Testis (tissue), 5 donors: ENCODE measurements around the gene CD1E. TPM values are rescaled to one million over a fixed set of nuclear protein-coding genes. Genes with fewer than 3 reads are reported as not detected.

Experiments used
- DNase-seq: peaks from one replicate; pipeline ENCODE4 v3.0.0-alpha.2; 2019
- H3K27ac ChIP-seq, 2 donors: fragments of 200-600 bp; sonication (generic); one replicate each; pipeline ENCODE4 v1.5.1; 2019
- H3K27me3 ChIP-seq: fragments of 200-600 bp; sonication (generic); one replicate; pipeline ENCODE4 v1.5.1; 2019
- H3K36me3 ChIP-seq: fragments of 200-600 bp; sonication (generic); one replicate; pipeline ENCODE4 v1.5.1; 2017; ENCODE audit warnings: low read depth; ENCODE audit errors: missing control alignments
- H3K4me1 ChIP-seq: fragments of 200-600 bp; sonication (generic); one replicate; pipeline ENCODE4 v1.5.1; 2019
- H3K4me3 ChIP-seq, 2 donors: fragments of 200-600 bp; sonication (generic); one replicate each; pipeline ENCODE4 v1.5.1; 2017 to 2019
- H3K9me3 ChIP-seq: fragments of 200-600 bp; sonication (generic); one replicate; pipeline ENCODE4 v1.5.1; 2017
- POLR2A ChIP-seq: fragments of 450-650 bp; IDR thresholded peaks from one replicate; pipeline ENCODE4 v1.6.1; 2017; ENCODE audit warnings: antibody characterized with exemption, mild to moderate bottlenecking, moderate library complexity
- WGBS, 2 donors: methylation state at CpG; one replicate each; pipeline ENCODE4 v1.1.5; 2018; 5-methylcytosine and 5-hydroxymethylcytosine counted together
- intact Hi-C: fragments of 100-400 bp; cut with DNase I; formaldehyde crosslinking; loops from one replicate; pipeline ENCODE4 v1.15.1; 2023; ENCODE audit warnings: low total_unique reads
- long read RNA-seq, 2 donors: transcript quantifications; one replicate each; lab custom pipeline, GENCODE V29; 2026
- polyA plus RNA-seq: library from polyadenylated mRNA; stranded (reverse); fragments of 350-450 nt; fragmentation: Illumina TruSeq; extraction: RNeasy Lipid Tissue Mini Kit (QIAGEN cat#74804); gene quantifications from one replicate; pipeline ENCODE4 v1.2.3, GENCODE V29; 2014; ENCODE audit warnings: low read depth, low replicate concordance; ENCODE audit not compliant: insufficient read depth
- total RNA-seq, 2 donors: library from RNA; depleted of rRNA; stranded (reverse); fragments of >200 nt; gene quantifications; one replicate each; pipeline ENCODE4 v1.2.3, GENCODE V29; 2016
- TF ChIP-seq, protein P1 (sequence below), 3 experiments: fragments of 450-650 bp in 2 of 3; fragments of 200-600 bp in 1 of 3; sonication (generic) in 1 of 3; IDR thresholded peaks; one replicate each; pipeline ENCODE4 v1.5.1; 2016 to 2019; ENCODE audit warnings: antibody characterized with exemption in 3 of 3, mild to moderate bottlenecking in 2 of 3, moderate library complexity in 1 of 3

CD1E gene
- total RNA-seq (1 to 10 TPM in 1 of 2 donors, under 1 TPM in 1; 0.16 to 1.3 TPM), polyA plus RNA-seq (1.8 TPM)
- long read RNA-seq, donor 1, result 0 reads
- long read RNA-seq, donor 2, result 0 reads

DNA sequence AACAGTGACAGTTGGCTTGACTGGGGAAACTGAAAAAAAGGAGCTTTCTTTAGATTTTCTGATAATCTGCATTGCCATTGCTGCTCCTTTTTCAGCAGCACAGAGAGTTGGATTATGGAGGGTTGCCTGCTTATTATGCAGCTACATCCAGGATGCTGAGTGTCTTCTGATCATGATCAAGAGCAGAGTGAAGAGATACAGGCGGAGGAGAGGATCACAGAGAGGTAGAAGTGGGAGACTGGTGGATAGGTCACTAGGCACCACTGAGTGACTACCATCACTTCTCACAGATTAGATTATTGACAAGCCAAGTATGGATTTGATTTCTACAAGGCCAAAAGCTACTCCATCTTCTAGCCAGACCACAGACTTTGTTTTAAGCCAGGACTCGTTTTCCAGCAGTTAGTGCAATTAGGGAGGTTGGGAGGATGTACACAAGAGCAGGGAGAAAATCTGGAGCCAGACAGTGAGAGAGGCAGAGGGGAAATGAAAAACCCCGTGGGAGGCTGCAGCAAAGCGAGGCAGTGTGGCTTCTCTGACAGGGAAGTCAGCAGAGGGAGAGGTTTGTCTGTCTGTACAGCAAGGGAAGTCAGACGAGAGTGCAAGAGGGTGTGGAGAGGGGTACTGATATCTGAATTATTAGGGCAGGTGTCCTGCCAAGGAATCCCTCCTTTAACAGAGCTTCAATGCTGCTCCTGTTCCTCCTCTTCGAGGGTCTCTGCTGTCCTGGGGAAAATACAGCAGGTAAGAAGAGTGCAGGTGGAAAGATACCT is at the start of gene CD1E:
TSS of gene CD1E (plus strand) at position 592 of the 773 bp plus-strand sequence. CDS start at position 687, 95 bp downstream.
- H3K9me3 ChIP-seq, result no peaks in the 10 kb centered on the region
- TF ChIP-seq, protein P1, sequence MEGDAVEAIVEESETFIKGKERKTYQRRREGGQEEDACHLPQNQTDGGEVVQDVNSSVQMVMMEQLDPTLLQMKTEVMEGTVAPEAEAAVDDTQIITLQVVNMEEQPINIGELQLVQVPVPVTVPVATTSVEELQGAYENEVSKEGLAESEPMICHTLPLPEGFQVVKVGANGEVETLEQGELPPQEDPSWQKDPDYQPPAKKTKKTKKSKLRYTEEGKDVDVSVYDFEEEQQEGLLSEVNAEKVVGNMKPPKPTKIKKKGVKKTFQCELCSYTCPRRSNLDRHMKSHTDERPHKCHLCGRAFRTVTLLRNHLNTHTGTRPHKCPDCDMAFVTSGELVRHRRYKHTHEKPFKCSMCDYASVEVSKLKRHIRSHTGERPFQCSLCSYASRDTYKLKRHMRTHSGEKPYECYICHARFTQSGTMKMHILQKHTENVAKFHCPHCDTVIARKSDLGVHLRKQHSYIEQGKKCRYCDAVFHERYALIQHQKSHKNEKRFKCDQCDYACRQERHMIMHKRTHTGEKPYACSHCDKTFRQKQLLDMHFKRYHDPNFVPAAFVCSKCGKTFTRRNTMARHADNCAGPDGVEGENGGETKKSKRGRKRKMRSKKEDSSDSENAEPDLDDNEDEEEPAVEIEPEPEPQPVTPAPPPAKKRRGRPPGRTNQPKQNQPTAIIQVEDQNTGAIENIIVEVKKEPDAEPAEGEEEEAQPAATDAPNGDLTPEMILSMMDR (IDR thresholded peaks at IDR 0.05), result no peak
- TF ChIP-seq POLR2A, result no peak
- H3K36me3 ChIP-seq, result no peaks in the 10 kb centered on the region
- H3K27ac ChIP-seq, result no peak within 1 kb of the TSS
- no peaks in the 10 kb centered on the region for H3K4me1 ChIP-seq
- H3K4me3 ChIP-seq, result no peak within 1 kb of the TSS
- WGBS, 2 donors, result 42 to 46% methylated on average over 6 of the region's 6 CpGs
- H3K27me3 ChIP-seq, result no peaks in the 10 kb centered on the region
- intact Hi-C loops, result no loop called here
- DNase-seq, result no peak

DNA sequence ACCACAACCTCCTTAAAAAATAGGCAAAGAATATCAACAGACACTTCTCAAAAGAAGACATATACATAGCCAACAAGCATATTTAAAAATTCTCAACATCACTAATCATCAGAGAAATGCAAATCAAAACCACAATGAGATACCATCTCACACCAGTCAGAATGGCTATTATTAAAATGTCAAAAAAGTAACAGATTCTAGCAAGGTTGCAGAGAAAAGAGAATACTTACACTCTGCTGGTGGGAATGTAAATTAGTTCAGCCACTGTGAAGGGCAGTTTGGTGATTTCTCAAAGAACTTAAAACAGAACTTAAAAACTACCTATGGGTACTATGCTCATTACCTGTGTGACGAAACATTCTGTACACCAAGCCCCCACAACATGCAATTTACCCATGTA is 43.1 kb upstream of the CD1E start:
- no peak overlapping the region for H3K4me3 ChIP-seq
- no peaks in the 10 kb centered on the region for H3K36me3 ChIP-seq
- intact Hi-C loops, result no loop called here
- H3K4me1 ChIP-seq, result no peaks in the 10 kb centered on the region
- 82 to 90% methylated on average over 1 of the region's 1 CpG for WGBS, 2 donors
- no peak for DNase-seq
- no peak for TF ChIP-seq POLR2A
- TF ChIP-seq, protein P1 (IDR thresholded peaks at IDR 0.05), result no peak
- H3K27me3 ChIP-seq, result no peaks in the 10 kb centered on the region
- H3K27ac ChIP-seq, result no peak overlapping the region
- no peaks in the 10 kb centered on the region for H3K9me3 ChIP-seq

DNA sequence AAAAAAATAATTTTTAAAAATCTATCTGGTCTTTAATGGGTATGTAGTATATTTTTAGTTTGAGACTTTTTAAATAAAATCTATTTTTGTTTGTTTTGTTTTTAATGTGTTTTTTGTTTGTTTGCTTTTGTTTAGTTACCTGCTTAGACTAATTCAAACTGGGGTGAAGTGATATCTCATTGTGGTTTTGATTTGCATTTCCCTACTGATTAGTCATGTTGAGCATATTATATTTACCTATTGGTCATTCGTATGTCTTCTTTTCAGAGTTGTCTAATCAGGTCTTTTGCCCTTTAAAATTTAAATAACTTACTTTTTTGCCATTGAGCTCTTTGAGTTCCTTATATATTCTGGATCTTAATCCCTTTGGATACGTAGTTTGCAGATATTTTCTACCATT is 42.6 kb upstream of the CD1E start:
- intact Hi-C loops, result no loop called here
- 75 to 80% methylated on average over 2 of the region's 2 CpGs for WGBS, 2 donors

DNA sequence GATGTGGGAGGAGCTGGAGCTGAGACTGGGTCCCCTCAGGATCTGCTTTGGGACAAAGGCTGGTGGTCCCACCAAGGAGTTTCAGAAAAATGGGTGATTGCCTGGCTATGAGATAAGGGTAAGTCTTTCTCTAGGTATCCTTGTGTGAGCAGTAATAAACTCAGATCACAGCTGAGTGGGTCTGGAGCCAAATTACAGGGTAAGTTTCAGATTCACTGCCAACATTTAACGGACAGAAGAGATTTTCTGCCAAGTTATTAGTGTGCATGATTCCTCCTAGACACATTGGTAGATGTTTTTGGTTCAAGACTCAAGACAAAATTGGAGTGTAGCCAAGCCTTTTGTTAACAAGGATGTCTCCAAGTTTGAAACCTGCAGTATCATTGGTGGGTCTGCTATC is 29.8 kb upstream of the CD1E start:
- TF ChIP-seq POLR2A, result no peak
- TF ChIP-seq, protein P1 (IDR thresholded peaks at IDR 0.05), result no peak
- H3K27me3 ChIP-seq, result no peaks in the 10 kb centered on the region
- 15 to 69% methylated on average over 1 of the region's 1 CpG for WGBS, 2 donors
- H3K4me1 ChIP-seq, result no peaks in the 10 kb centered on the region
- DNase-seq, result no peak
- H3K27ac ChIP-seq, result no peak overlapping the region
- H3K36me3 ChIP-seq, result no peaks in the 10 kb centered on the region
- no peaks in the 10 kb centered on the region for H3K9me3 ChIP-seq
- intact Hi-C loops, result no loop called here
- H3K4me3 ChIP-seq, result no peak overlapping the region

More for the DNA sequence above, 42.6 kb upstream of the CD1E start:
- H3K27ac ChIP-seq, result no peak overlapping the region
- no peak overlapping the region for H3K4me3 ChIP-seq
- no peaks in the 10 kb centered on the region for H3K4me1 ChIP-seq
- H3K9me3 ChIP-seq, result no peaks in the 10 kb centered on the region
- DNase-seq, result no peak
- no peaks in the 10 kb centered on the region for H3K27me3 ChIP-seq
- TF ChIP-seq POLR2A, result no peak
- TF ChIP-seq, protein P1 (IDR thresholded peaks at IDR 0.05), result no peak
- H3K36me3 ChIP-seq, result no peaks in the 10 kb centered on the region
